Cardiac fibroblast (primary cell): ENCODE data around the gene LETM1.

ENCODE experiments used
- DNase-seq, 2 donors: peaks; one replicate each; pipeline versions ENCODE4 v3.0.0 to v3.0.0-alpha.2; 2010; ENCODE audit warnings: low read depth in 2 of 2
- H3K4me3 ChIP-seq, 2 donors: replicated peaks in 1 of 2; 1 replicate in 1 of 2; 2 replicates in 1 of 2; pipeline ENCODE4 v1.5.1; 2011; ENCODE audit warnings: low read depth in 2 of 2, low read length in 2 of 2, mild to moderate bottlenecking in 2 of 2, moderate library complexity in 1 of 2
- CTCF ChIP-seq: IDR thresholded peaks from one replicate; pipeline ENCODE4 v1.5.1; 2011; ENCODE audit warnings: low read depth, mild to moderate bottlenecking, low read length, inconsistent platforms

LETM1 gene

DNA sequence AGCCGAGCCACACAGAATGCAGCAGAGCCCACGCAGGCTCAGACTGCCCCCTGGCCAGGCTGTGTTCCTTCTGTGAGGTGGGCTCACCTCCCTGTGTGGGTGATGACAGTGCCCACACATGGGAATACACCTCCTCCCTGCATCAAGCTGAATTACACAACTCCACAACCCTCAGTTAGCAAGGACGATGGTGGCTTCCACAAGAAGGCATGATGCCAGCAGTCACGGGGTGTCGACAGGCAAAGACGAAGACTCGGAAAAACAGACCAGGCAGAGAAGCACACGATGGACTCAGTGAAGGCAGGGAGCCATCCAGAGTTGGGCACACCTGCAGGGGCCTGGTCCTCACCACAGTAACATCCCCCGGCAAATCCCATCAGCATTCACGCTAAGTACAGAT lies 12.1 kb downstream of the LETM1 start:
- H3K4me3 ChIP-seq: no peak overlapping the region
- DNase-seq: peak; percentile 54 to 87

GRCh38 chr4:1842993-1843448 lies 12.9 kb downstream of the LETM1 start:
- DNase-seq: peak; percentile 88 to 91
- no peak for TF ChIP-seq CTCF

More for the DNA sequence above, 12.1 kb downstream of the LETM1 start:
- no peak for TF ChIP-seq CTCF

GRCh38 chr4:1842339-1842895 lies 13.5 kb downstream of the LETM1 start:
- H3K4me3 ChIP-seq: no peak overlapping the region
- TF ChIP-seq CTCF: no peak
- no peak for DNase-seq

More at GRCh38 chr4:1842993-1843448, 12.9 kb downstream of the LETM1 start:
- H3K4me3 ChIP-seq: no peak overlapping the region

- TF ChIP-seq CTCF: no peak
- DNase-seq: no peak
- H3K4me3 ChIP-seq: no peak overlapping the region
Measured at GRCh38 chr4:1841887-1842210, 14.1 kb downstream of the LETM1 start.

DNA sequence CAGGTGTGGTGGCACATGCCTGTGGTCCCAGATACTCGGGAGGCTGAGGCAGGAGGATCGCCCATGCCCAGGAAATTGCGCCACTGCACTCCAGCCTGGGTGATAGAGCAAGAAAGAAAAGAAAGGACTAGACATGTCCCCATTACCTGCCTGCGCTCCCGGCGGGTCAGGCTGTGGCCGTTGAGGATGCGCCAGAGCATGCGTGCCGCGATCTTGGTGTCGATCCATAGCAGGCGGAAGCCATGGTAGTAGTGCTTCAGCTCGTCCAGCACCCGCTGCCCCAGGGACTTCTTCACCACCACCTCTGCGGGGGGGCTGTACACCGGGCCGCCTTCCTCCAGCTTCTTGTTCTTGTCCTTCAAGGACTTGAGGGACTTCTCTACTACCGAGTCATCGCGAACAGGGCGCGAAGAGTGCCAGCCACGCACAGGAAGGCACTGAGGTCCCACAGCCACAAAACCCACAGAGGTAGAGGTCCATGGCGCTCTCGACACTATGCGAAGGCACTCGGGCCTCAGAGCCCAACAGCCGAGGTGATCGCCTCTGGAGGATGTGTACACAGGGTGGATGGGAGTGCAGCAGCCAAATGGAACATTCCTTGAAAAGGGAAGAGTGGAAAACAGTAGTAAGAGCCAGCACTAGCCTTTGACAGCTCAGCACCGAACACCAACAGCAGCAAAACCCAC lies 14.6 kb downstream of the LETM1 start:
- H3K4me3 ChIP-seq: no peak overlapping the region
- no peak for TF ChIP-seq CTCF

DNA sequence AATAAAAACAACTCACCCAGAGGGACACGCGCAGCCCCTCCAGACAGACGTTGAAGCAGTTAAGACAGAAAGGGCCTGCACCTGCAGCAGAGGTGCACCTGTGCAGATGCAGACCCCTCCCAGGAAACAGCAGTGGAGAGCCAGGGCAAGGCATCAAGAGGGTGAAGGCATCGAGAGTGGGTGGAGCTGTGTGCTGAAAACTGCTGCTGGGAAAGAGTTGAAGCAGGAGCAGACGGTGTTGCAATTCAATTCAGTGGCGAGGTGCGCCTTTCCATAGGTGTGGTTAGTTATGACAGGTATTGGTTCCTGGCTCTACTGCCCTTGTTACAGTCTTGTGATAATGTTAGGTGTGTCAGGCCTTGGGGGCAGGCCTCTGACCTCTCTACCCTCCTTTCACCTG lies 16.7 kb downstream of the LETM1 start:
- no peak for DNase-seq
- TF ChIP-seq CTCF: no peak
- no peak overlapping the region for H3K4me3 ChIP-seq

More for the DNA sequence above, 14.6 kb downstream of the LETM1 start:
- no peak for DNase-seq

DNA sequence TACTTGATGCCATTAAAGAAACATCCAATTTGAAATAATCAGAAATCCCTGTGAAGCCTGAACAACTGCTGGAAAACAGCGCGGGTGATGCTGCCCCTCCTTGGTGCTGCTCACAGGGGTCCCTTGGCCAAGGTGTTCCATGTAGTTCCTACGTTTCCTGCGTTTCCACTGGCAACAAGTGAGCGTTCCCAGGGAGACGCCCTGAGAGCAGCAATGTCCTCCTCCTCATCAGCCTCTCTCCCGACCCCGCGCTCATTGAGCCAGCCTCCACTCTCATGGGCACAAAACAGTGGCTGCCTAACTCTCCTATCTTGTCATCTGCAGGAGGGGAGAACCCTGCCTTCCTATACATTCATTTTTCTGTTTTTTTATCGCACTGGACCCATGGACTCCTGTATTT lies 18.9 kb downstream of the LETM1 start:
- no peak overlapping the region for H3K4me3 ChIP-seq
- no peak for TF ChIP-seq CTCF
- DNase-seq: no peak
